22Rv1 (cell line): ENCODE data around the gene CDKN1A.

Source experiments
- CTCF ChIP-seq: fragments of 450-650 bp; IDR thresholded peaks from 2 replicates; pipeline ENCODE4 v1.5.1; 2017; ENCODE audit warnings: mild to moderate bottlenecking
- ZFX ChIP-seq: fragments of 450-650 bp; IDR thresholded peaks from 2 replicates; pipeline ENCODE4 v1.6.1; 2017; ENCODE audit warnings: antibody characterized with exemption, borderline replicate concordance

GRCh38 chr6:36700071-36700812, 21.7 kb downstream of the CDKN1A start:
- no peak for TF ChIP-seq CTCF
- TF ChIP-seq ZFX: no peak
